WI38 (cell line): Measurements from ENCODE around the gene ZNF598.

Source experiments
- H3K4me3 ChIP-seq: 2 replicates; pipeline ENCODE4 v1.5.1; 2011; ENCODE audit warnings: low read depth, mild to moderate bottlenecking, control low read depth, low read length
- CTCF ChIP-seq: IDR thresholded peaks from 2 replicates; pipeline ENCODE4 v1.5.1; 2012; ENCODE audit warnings: low read depth, mild to moderate bottlenecking, control low read depth, low read length

ZNF598 gene

GRCh38 chr16:2035431-2036199 is 26.0 kb upstream of the ZNF598 start:
- peak overlapping the region; percentile 30 for H3K4me3 ChIP-seq
- TF ChIP-seq CTCF, result no peak

- no peak for TF ChIP-seq CTCF
- peak overlapping the region; percentile 30 for H3K4me3 ChIP-seq
These were observed 25.2 kb upstream of the ZNF598 start for GRCh38 chr16:2034696-2035430.

GRCh38 chr16:2033909-2034695 is 24.5 kb upstream of the ZNF598 start:
- H3K4me3 ChIP-seq, result peak overlapping the region; percentile 59

GRCh38 chr16:2033057-2033908 is 23.7 kb upstream of the ZNF598 start:
- peak overlapping the region; percentile 59 for H3K4me3 ChIP-seq
- TF ChIP-seq CTCF, result no peak

GRCh38 chr16:2032285-2033056 is 22.9 kb upstream of the ZNF598 start:
- H3K4me3 ChIP-seq, result peak overlapping the region; percentile 59

GRCh38 chr16:2031081-2031577 is 21.5 kb upstream of the ZNF598 start:
- no peak for TF ChIP-seq CTCF

More at GRCh38 chr16:2032285-2033056, 22.9 kb upstream of the ZNF598 start:
- TF ChIP-seq CTCF, result no peak

More at GRCh38 chr16:2031081-2031577, 21.5 kb upstream of the ZNF598 start:
- H3K4me3 ChIP-seq, result no peak overlapping the region
